T follicular helper cell (primary cell): ENCODE measurements around the gene NRXN3.

ENCODE experiments used
- DNase-seq: peaks from one replicate; pipeline ENCODE4 v3.0.0-alpha.2; 2020; ENCODE audit warnings: low read depth

Gene NRXN3

GRCh38 chr14:79418649-79419415, 1248.7 kb downstream of the NRXN3 start:
- no peak for DNase-seq

GRCh38 chr14:79419571-79420327, 1249.6 kb downstream of the NRXN3 start:
- DNase-seq = no peak

- DNase-seq = no peak
These were observed 1250.6 kb downstream of the NRXN3 start for GRCh38 chr14:79420725-79421124.

- no peak for DNase-seq
These were observed 1251.6 kb downstream of the NRXN3 start for GRCh38 chr14:79421811-79422210.

DNA sequence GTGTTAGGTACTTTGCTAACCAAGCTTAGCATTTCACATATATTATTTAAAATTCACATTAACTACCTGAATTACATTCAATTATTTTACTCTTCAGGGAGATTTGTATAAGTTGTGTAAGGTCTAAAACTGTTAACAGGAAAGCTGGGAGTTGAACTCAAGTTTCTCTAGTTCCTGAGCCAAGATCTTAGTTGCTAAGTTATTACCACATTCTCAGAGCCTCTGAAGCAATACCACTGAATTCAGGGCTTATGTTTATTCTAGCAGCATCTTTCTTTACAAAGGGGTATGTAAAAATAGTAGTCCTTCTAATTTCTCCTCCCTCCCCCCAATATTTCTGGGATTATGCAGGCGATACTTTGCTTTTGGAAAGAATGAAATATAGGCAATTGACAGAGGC, 1254.3 kb downstream of the NRXN3 start:
- no peak for DNase-seq

GRCh38 chr14:79426103-79426755, 1256.1 kb downstream of the NRXN3 start:
- no peak for DNase-seq

DNA sequence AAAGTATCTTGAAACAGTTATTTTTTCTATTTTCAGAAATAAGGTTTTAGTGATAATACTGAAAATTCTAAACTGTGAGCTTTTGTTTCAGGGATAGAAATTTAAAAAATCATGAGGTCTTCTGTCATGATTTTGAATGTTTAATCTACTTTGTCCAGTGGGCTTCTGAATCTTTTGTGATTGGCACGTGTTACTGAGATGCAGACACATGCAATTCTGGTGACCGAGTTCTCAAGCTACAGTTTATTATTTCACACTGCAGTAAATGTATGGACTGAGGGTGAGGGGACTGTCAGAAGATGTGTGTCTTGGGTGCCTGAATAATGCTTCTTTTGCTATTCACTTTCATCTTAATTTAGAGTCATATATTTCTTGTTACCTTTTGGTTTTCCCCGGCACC, 1262.5 kb downstream of the NRXN3 start:
- DNase-seq = no peak

DNA sequence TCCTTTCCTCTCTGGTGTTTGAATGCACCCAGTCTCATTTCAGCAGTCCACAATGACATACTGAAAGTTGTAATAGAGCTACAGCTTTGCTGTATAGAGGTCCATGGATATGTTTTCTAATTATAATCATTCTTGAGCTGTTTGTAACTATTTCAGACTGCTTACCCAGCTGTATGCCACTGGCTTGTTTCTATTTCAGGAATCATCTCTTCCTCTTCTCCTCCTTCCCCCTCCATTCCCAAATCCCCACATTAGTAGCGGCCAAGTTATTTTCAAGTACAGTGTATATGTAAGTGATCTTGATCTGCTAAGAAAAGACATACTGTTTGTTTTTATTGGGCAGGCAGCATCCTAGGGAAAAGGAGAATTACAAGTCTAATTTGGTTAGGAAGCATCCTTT, 1266.2 kb downstream of the NRXN3 start:
- no peak for DNase-seq

GRCh38 chr14:79437951-79438350, 1267.8 kb downstream of the NRXN3 start:
- no peak for DNase-seq

GRCh38 chr14:79438696-79439342, 1268.6 kb downstream of the NRXN3 start:
- DNase-seq = no peak

- no peak for DNase-seq
These were observed 1272.6 kb downstream of the NRXN3 start for GRCh38 chr14:79442786-79443185.

- no peak for DNase-seq
These were observed 1273.4 kb downstream of the NRXN3 start for GRCh38 chr14:79443602-79444001.

GRCh38 chr14:79448960-79449359, 1278.8 kb downstream of the NRXN3 start:
- DNase-seq = no peak

- DNase-seq = no peak
These were observed 1281.4 kb downstream of the NRXN3 start for GRCh38 chr14:79451601-79452000.

DNA sequence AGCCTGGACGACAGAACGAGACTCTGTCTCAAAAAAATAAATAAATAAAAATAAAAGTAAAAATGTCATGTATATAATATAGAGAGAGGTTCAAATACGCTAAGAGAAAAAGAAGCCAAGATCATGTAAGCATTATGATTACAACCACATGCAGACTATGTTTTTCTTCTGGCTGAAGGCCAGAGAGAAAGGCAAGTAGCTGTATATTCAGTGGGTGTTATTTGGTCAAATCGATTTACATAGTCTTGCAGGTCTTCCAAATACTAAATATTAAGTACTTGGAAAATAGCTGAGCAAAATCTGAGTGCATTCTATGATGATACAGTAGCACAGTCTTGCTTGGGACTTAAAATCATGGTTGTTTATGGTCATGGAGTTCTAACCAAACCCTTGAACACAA, 1283.1 kb downstream of the NRXN3 start:
- DNase-seq = no peak

DNA sequence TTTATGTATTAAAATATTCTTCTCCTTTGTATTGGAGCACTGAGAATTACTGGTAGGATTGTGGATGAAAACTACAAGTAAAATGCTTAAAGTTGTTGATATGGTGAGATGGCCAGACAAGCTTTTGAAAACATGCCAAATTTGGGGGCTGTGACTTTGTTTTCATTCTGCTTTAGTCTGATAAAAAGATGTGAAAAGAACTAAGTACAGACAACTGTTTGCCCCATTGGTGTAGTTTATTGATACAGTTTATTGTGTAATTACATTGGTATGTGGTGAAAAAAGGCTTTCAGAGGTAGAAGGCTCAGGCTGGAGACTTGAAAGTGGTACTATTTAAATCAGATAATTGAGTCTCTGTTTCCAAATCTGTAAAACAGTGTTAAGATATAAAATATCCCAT, 1294.3 kb downstream of the NRXN3 start:
- DNase-seq = no peak

GRCh38 chr14:79465651-79466050, 1295.5 kb downstream of the NRXN3 start:
- no peak for DNase-seq

- DNase-seq = no peak
These were observed 1296.9 kb downstream of the NRXN3 start for GRCh38 chr14:79466938-79467527.

GRCh38 chr14:79467835-79468234, 1297.7 kb downstream of the NRXN3 start:
- DNase-seq = no peak

DNA sequence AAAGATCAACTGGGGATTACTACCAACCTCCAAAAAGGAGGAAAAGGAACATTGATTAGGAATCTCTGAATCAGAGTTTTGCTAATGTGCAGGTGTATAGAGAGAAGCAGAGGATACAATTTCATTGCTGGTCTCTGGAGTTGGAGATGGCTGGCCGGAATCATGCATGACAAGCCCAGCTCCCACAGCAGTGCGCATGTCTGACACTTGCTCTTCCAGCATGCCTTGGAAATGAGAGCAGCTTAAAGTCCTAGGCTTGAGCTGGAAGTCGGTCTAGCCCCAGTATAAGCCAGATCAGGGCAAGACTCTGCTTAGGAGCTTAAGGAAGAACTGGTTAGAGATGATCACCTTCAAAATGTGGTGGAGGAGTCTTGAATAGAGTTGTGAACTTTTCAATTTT, 1298.3 kb downstream of the NRXN3 start:
- DNase-seq = no peak

- no peak for DNase-seq
These were observed 1303.5 kb downstream of the NRXN3 start for GRCh38 chr14:79473651-79474050.
